HG03460 (cell line): ENCODE measurements around the gene RIOX2.

Experiments used
- ATAC-seq: cut with Tn5 transposase; IDR thresholded peaks from one replicate; pipeline ENCODE4 v1.9.1; 2021; ENCODE audit not compliant: unreplicated experiment

Gene RIOX2

DNA sequence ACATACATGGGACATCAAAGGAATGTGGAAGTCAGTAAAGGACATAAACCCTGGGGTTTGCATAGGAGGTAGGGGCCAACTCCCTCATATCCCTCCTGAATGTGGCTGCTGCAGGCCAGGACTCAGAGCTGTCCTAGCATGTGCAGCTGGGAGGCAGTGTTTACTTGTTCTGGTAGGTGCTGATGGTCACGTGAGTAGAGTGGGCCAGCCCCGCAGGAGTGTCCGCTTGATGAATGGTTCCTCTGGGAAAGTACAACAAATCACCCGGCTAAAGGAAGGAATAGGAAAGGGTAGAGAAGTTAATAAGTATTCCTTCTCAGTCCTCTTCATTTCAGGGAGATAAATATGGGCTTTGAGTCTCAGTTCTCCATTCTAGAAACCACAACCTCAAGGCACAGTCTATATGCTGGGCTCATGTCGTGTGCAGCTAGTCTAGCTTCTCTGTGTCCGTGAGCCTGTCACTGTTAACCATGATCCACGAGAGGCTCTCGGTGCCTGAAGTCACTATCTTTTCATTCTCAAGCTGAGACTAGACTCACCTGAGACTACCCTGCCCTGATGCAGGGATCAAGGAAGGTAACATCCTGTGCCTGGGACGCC, 17.9 kb downstream of the RIOX2 start:
- peak; percentile 71 for ATAC-seq

DNA sequence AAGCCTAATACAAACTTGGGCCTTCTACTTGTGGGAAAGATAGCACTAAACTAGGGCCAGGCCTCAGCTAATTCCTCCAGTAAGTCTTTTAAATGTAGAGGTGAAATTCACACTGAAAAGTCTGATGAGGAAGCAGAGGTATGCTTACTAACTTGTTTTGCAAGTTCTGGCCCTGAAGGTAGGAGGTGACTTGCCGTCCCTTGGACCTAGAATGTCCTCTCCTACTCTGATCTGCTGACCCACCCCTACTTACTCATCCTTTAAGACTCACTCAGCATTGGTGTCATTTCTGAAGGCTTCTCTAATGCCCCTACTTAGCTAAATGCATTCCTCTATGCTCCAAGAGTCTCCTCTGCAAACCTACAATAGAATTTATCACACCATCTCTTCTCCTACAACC, 19.4 kb downstream of the RIOX2 start:
- ATAC-seq: no peak

DNA sequence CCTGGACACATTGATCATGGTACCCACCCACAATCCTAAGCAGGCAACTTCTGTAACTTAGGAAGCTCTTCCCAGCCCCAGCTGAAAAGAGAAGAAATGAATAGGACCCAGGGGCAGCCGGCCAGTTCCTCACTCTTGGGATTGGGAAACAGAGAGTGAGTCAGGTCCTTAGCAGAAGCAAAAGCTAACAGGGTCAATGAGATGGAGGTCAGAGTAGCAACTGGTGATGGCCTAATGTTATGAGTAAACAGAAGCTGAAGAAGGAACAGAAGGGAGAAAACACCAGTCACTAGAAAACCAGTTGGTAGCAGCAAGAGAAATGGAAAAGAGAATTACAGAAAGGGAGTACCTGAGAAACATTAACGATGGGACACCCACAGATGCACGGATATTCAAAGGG, 20.0 kb downstream of the RIOX2 start:
- no peak for ATAC-seq

DNA sequence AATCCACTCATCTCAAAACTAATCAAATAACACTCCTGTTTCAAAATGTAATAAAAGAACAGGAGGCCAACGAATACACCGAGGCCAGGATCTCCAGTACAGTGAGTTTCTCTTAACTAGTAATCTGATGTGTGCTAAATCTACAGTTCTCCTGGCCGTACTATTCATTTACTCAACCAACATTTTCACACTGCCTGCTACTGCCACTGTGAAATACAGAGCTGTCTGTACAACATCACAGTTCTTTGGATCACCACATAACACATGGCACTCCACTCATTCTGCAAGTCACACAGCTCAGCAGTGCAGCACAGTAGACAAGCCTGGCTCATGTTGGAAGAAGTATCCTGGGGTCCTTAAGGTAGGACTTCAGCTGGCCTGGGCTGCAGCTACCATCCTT, 21.9 kb downstream of the RIOX2 start:
- ATAC-seq: no peak

DNA sequence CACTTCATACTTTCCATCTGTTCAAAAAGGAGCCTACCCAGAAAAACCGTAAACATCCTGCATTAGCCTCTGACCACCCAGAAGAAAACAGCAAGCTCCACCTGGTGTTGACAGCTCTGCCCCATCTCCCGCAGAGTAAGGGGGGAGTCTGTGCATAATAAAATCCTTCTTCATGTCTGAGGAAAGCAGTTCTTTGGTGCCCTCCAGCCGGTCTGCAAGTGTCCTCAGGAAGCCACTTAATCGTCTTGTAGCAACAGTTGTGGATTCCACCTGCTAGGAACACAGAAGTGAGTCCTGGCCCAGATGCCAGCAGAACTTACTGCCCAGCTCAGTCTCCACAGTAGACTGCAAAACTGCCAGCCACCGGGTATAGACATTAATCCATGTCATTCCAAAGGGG, 22.5 kb downstream of the RIOX2 start:
- ATAC-seq: no peak

DNA sequence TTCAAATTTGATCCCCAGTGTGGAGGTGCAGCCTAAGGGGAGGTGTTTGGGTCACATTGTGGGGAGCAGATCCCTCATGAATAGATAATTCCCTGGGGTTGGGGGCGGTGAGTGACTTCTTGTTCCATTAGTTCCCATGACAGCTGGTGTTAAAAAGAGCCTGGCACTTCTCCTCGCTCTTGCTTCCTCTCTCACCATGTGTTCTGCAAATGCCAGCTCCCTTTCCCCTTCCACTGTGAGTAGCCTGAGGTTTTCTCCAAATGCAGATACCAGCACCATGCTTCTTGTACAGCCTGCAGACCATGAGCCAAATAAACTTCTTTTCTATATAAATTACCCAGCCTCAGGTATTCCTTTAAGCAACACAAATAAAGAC, 23.1 kb downstream of the RIOX2 start:
- ATAC-seq: no peak

DNA sequence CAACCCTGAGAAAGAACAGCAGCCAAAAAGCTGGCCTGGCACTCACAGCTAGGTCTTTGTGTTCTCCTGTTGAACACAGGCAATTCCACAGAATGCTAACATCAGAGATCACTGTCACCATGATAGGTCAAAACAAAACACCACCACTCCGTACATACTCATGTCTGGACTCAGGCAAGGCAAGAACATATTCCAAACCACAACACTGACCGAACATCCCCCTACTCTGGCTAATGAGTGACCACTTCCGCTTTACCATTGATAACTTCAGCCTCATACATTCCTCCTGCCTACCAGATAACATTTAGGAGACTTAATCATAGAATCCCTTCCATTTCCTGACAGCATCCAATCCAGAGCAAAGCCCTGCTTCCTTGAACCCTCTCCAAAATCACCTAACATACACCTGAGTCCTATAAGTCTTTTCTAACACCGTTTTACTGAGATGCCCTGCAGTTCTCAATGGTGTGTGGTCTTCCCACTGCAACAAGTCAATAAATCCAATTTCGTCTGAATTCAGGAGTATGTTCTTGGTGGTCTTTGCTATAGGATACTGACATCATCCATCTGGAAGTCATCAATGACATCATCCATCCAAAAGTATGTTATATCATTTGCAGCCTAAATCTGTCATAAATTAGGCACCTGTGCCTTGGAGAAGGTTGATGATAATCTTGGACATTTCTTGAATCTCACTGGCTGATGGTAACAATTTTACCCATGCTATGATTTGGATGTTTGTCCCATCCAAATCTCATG, 23.7 kb downstream of the RIOX2 start:
- no peak for ATAC-seq

DNA sequence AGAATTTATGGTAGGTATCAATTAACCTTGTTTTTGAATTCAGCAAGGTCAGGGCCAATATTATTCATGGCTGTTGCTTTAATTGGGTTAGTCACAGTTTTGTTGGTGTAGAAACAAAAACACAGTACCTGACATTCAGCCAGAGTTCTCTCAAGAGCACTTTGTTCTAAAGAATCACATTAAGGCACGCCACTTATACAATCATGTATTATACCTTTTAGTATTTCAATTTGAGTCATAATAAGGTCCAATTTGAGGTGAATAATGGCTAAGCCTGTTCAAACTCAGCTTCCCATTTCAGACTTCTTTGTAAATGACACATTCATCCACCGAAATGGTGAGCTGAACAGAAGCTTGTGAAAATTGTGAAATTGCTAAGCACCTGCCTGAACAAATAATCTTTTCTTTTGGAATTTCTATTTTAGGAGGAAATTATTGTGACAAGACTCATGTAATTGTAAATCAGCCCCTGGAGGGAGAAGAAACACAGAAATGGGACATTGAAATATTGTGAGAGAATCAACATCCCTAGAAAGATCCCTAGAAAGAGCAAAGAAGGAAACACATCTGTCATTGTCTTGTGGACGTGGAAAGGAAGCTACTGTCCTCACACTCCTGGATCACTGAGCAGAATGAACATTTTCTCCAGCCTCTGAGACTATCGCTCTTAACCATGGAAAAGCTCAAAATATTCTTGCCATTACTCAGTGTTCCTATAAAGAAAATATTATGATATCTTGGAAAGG, 29.3 kb downstream of the RIOX2 start:
- no peak for ATAC-seq

DNA sequence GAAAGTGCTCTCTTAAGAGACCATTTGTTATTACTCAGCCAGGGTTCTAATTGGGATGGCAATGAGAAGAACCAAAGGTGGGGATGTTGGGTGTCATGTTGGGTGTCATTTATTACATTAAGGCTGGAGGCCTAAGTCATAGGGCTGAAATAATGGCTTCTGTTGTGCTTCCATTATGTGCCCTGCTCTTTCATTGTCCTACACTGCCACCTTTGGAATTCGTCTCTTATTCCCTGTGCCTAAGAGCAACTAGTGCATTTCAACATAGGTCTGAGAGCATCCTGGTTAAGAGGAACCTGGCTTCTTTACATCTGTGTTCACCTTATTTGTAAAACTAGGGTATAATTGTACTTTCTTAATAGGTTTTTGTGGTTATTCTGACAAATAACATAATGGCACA, 32.2 kb downstream of the RIOX2 start:
- ATAC-seq: no peak

DNA sequence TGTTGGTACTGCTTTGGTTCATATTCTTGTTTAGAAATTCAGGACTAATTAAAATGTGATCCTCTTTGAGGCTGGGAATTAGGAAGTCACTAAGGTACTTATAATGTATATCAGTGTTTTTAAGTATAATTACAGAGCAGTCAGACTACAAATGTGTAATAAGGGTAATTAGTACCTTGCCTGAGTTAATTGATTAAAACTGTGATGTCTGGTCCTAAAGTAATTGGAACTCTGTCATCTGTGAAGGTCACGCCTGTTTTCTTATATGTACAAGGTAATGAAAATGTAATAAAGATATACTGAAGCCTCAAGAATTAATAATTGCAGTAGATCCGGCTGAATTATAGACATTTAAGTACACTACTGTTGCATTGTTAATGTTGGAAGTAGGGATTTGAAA, 32.8 kb downstream of the RIOX2 start:
- ATAC-seq: no peak

DNA sequence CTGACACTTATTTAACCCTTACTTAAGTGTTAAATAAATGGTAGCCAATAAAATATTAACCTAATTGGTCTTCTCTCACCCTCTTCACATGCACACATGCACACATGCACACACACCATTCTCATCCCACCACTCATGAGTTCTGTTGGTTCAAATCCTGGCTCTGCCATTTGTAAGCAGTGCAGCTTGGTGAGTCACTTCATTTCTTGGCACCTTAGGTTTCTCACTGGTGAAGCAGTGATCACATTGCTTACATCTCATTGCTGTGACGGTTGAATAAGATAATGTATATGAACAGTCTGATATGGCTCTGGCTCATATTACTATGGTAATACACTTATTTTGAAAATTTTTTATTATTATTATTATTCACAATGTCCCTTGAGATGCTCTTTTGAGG, 33.8 kb downstream of the RIOX2 start:
- no peak for ATAC-seq

DNA sequence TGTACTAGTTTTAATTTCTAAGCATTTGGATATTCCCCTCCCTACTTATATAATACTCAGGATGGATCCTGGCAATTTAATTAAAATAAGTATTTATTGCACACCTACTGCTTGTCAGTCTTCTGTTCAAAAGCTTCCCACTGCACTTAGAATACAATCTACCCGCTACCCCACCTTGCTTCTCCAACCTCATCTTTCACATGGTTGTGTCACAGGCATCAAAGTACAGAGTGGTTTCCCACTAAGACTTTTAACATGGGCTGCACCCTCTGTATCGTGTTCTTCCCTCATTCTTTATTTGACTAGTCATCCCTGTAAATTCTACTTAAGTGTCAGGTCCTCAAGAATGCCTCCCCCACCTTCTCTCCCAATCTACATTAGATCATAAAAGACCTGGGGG, 35.0 kb downstream of the RIOX2 start:
- ATAC-seq: no peak

DNA sequence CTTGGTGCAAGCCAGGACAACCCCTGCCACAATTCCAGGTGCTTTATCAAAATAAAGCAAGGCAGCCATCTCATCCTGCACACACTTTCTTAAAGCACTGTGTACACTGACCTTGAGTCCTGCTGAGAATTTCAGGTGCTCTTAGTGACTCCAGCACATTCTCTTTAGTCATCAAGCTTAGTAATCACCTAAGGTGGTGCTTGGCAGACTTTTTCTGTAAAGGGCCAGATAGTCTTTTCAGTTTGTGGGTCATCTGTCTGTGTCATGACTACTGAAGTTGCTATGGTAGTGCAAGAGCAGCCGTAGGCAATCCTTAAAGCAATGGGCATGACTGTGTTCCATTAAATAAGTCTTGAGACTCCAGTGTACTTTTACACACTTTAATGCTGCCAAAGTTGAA, 36.4 kb downstream of the RIOX2 start:
- no peak for ATAC-seq

DNA sequence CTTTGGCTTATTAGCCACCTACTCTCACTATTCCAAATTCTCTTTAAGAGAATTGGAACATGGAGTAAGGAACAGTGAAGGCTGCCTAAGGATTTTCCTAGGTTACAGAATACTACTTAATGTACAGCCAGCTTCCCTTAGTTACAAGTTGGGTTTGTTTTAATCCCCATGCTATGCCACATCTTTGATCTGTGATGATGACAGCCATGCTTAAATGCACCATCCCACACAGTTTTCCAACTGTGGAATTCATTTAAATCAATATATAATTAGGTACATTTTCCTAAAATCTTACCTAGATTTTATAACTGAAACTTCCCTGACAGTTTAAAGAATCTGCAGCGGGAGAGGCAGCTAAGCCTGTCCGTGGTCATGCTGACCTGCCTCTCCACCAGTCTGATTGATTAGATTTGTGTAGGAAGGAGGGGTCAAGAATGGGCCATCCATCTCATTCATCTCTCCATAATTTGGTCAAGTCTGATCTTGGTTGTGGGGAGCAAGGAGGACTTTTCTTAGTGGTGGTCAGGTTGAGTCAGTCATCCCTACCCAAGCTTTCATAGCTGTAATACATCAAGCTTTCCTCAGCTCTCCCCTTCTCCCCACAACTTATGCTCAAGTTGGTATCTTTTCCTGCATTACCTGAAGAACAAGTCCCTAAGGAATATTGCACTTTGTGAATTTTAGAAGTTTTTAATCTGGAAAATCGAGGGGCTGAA, 37.1 kb downstream of the RIOX2 start:
- ATAC-seq: no peak

DNA sequence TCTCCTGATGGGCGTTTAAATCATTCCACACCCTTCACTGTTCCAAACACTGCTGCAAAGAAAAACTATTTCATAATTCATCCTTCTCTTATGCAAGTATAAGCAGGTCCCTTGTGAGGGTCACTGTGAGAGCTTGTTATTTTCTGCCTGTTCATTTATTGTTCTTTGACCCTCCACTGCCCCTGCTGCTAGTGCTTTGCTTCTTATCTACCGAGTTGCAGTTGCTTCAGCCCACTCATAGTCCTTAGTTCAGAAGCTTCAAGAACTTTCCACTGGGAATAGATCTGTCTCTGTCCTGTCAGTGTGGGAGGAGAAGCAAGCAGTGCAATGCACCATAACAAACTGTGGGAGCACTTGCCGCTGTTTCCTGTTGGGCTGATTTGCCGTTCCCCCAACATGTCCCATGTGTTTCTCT, 39.8 kb downstream of the RIOX2 start:
- ATAC-seq: no peak

DNA sequence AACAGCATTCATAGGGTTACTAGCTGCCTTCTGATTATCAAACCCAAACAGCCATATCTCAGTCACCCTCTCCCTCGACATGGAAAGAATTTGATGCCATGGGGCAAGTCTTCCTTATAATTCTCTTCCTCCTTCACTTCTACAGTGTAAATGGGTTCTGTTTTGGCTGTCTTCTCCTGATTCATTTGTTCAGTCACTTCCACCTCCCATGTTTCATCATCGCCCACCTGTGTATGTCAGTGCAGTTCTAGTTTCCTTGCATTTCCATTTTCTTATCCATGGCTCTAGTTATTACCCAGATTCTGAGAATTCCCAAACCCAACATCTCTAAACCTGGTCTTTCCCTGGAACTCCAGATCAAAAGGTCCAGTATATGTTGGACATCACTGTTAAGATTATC, 41.0 kb downstream of the RIOX2 start:
- no peak for ATAC-seq

DNA sequence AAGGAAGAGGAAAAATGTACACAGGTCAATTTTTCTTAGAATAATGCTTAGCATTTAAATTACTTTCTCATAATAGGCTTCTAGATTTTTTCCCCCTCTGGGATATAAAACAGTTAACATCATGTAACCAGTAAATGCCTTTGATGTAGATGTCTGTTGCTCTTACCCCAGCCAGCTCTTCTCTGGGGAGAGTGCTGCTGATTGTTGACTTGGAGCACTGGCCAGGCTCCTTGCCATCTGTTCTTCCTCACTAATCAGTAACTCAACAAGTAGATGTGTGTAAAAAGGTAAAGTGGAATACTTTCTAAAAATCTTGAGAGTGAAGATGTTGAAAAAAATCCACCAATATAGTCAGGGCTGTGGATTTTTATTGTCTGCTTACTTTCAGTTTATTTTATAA, 42.2 kb downstream of the RIOX2 start:
- no peak for ATAC-seq

DNA sequence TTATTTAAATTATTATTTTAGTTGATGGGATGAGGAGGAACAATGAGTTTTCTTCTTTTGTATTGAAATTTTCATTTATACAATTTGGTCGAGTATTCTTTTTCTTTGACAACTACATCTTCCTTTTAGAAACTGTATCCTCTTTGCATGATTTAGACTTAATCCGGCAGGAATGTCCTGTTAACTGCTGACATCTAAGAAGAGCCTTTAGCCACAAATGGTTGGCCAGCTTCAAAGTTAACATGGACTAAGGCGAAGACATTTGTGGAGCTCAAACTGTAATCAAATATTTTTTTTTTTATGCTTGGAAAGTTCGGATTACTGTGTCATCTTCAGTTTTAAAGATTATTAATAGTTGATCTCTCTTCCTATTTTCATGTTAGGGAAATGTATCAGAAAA, 43.2 kb downstream of the RIOX2 start:
- no peak for ATAC-seq

DNA sequence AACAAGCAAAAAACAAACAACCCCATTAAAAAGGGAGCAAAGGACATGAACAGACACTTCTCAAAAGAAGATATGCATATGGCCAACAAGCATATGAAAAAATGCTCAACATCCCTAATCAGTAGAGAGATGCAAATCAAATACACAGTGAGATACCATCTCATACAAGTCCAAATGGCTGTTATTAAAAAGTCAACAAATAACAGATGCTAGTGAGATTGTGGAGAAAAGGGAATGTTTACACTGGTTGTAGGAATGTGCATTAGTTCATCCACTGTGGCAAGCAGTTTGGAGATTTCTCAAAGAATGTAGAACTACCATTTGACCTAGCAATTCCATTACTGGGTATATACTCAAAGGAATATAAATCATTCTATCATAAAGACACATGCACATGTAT, 44.5 kb downstream of the RIOX2 start:
- ATAC-seq: no peak

DNA sequence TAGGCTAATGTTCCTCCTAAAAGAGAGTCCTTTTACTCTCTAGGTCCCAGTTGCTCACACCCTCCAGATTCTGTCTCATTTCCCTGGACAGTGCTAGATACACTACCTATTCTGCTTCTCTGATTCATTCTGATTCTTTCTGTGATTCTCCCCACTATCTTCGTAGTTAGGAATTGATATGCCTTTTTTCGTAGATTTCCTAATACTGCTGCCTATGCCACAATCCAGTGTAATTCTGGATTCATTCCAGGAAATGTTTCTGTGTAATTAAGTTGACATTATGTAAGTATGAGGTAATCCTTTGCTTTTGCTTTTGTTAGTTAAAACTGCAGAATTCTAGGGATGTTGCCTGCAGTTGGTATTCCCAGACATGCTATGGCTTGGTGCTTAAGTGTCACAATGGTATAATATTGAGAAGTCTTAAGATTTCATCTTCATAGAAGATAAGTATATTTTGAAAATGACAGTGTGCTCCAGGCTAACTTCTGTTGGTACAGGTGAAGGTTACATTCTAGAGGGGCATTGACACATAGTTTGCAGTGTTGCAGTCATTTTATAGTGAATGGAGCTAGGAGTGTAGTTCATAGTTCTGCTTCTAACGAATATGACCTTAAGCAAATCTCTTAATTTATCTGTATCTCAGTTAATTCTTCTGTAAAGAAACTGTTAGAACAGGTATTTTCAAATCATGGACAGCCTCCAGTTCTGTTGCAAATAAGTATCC, 54.3 kb downstream of the RIOX2 start:
- no peak for ATAC-seq

DNA sequence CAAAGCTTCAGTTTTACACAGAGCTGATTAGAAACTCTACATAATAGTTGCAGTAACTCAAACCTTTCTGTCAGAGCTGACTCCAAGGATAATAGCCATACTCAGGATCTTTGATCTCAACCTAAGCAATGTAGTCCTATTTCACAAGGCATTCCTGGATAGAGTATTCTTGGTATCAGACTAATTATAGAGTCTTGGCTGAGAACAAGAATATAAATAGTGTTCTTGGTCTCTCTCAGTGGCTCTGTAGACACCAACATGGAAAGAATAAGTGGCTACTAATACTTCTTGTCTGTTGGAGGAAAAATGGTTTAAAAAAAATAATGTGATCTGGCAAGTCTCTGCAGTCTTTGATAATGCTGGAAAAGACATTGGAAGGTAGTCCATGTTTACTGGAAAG, 55.7 kb downstream of the RIOX2 start:
- ATAC-seq: no peak
